ENCODE results near the gene GNAL.

The GNAL gene

GRCh38 chr18:11868230-11868629 lies 179.2 kb downstream of the GNAL start:
- no peaks in the 10 kb centered on the region for H3K9me3 ChIP-seq (ENCODE audit: low read length)
- H3K27me3 ChIP-seq (ENCODE audit: control insufficient read depth in 1 of 2, insufficient read depth in 2 of 2, low read length in 2 of 2) = no peaks in the 10 kb centered on the region
- H3K4me3 ChIP-seq (ENCODE audit: low read depth in 1 of 2, low read length in 2 of 2) = no peak overlapping the region
- no peaks in the 10 kb centered on the region for H3K4me1 ChIP-seq (ENCODE audit: insufficient read depth, low read length)
- H3K9ac ChIP-seq (ENCODE audit: low read length) = no peak overlapping the region
- no peak overlapping the region for H3K27ac ChIP-seq (ENCODE audit: low read depth, low read length)
- H3K36me3 ChIP-seq (ENCODE audit: insufficient read depth, low read length) = no peaks in the 10 kb centered on the region

- no peak overlapping the region for H3K4me3 ChIP-seq (ENCODE audit: low read depth in 1 of 2, low read length in 2 of 2)
- H3K27ac ChIP-seq (ENCODE audit: low read depth, low read length) = no peak overlapping the region
- H3K9me3 ChIP-seq (ENCODE audit: low read length) = no peaks in the 10 kb centered on the region
- H3K4me1 ChIP-seq (ENCODE audit: insufficient read depth, low read length) = no peaks in the 10 kb centered on the region
- no peak overlapping the region for H3K9ac ChIP-seq (ENCODE audit: low read length)
- no peaks in the 10 kb centered on the region for H3K27me3 ChIP-seq (ENCODE audit: control insufficient read depth in 1 of 2, insufficient read depth in 2 of 2, low read length in 2 of 2)
- H3K36me3 ChIP-seq (ENCODE audit: insufficient read depth, low read length) = no peaks in the 10 kb centered on the region
Observed at GRCh38 chr18:11871501-11871900, 182.4 kb downstream of the GNAL start.

- Histone ChIP-seq H3K27ac (ENCODE audit: low read depth, low read length) (no peak overlapping the region), H3K9ac (ENCODE audit: low read length) (no peak overlapping the region), H3K9me3 (ENCODE audit: low read length) (no peaks in the 10 kb centered on the region), H3K36me3 (ENCODE audit: insufficient read depth, low read length) (no peaks in the 10 kb centered on the region), H3K27me3 (ENCODE audit: control insufficient read depth in 1 of 2, insufficient read depth in 2 of 2, low read length in 2 of 2) (no peaks in the 10 kb centered on the region), H3K4me1 (ENCODE audit: insufficient read depth, low read length) (no peaks in the 10 kb centered on the region), H3K4me3 (ENCODE audit: low read depth in 1 of 2, low read length in 2 of 2) (no peak overlapping the region)
Observed at GRCh38 chr18:11872479-11873136, 183.5 kb downstream of the GNAL start.

DNA sequence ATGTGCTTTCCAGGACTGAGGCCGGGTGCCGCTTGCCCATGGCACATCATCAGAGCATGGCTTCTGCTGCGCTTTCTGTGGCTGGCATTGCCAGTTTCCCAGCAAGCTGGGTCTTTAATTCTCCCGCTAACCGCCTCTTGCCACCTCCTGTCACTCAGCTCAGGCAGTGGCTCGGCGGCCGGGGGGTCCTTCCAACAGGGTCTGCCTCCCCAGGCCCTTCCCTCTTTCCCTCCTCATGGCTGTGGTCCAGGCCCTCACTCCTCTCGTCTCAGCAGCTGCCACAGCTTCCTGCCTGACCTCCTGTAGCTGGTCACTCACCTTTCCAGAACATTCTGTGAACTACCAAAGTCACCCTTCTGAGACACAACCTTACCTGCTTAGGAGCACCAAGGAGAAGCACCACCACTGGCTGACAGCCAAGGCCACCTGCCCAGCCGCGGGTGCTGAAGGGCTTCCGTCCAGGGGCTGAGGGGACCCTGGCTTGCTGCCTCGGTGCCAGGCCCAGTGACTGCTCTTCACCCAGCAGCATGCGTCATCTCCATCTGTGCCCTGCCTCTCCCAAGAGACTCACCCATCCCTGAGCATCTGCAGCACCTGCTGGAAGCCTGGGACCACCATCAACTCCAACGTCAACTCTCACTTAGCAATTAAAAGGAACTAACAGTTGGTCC lies 184.7 kb downstream of the GNAL start:
- no peak overlapping the region for H3K27ac ChIP-seq (ENCODE audit: low read depth, low read length)
- H3K27me3 ChIP-seq (ENCODE audit: control insufficient read depth in 1 of 2, insufficient read depth in 2 of 2, low read length in 2 of 2) = no peaks in the 10 kb centered on the region
- no peaks in the 10 kb centered on the region for H3K4me1 ChIP-seq (ENCODE audit: insufficient read depth, low read length)
- H3K4me3 ChIP-seq (ENCODE audit: low read depth in 1 of 2, low read length in 2 of 2) = no peak overlapping the region
- H3K9me3 ChIP-seq (ENCODE audit: low read length) = no peaks in the 10 kb centered on the region
- H3K9ac ChIP-seq (ENCODE audit: low read length) = no peak overlapping the region
- no peaks in the 10 kb centered on the region for H3K36me3 ChIP-seq (ENCODE audit: insufficient read depth, low read length)

GRCh38 chr18:11874676-11875075 lies 185.6 kb downstream of the GNAL start:
- H3K36me3 ChIP-seq (ENCODE audit: insufficient read depth, low read length) = no peaks in the 10 kb centered on the region
- no peak overlapping the region for H3K4me3 ChIP-seq (ENCODE audit: low read depth in 1 of 2, low read length in 2 of 2)
- no peaks in the 10 kb centered on the region for H3K4me1 ChIP-seq (ENCODE audit: insufficient read depth, low read length)
- no peak overlapping the region for H3K9ac ChIP-seq (ENCODE audit: low read length)
- no peaks in the 10 kb centered on the region for H3K27me3 ChIP-seq (ENCODE audit: control insufficient read depth in 1 of 2, insufficient read depth in 2 of 2, low read length in 2 of 2)
- H3K9me3 ChIP-seq (ENCODE audit: low read length) = no peaks in the 10 kb centered on the region
- H3K27ac ChIP-seq (ENCODE audit: low read depth, low read length) = no peak overlapping the region

- no peak overlapping the region for H3K27ac ChIP-seq (ENCODE audit: low read depth, low read length)
- H3K9me3 ChIP-seq (ENCODE audit: low read length) = no peaks in the 10 kb centered on the region
- no peaks in the 10 kb centered on the region for H3K36me3 ChIP-seq (ENCODE audit: insufficient read depth, low read length)
- no peaks in the 10 kb centered on the region for H3K4me1 ChIP-seq (ENCODE audit: insufficient read depth, low read length)
- H3K4me3 ChIP-seq (ENCODE audit: low read depth in 1 of 2, low read length in 2 of 2) = no peak overlapping the region
- no peak overlapping the region for H3K9ac ChIP-seq (ENCODE audit: low read length)
- no peaks in the 10 kb centered on the region for H3K27me3 ChIP-seq (ENCODE audit: control insufficient read depth in 1 of 2, insufficient read depth in 2 of 2, low read length in 2 of 2)
Observed at GRCh38 chr18:11877497-11878135, 188.6 kb downstream of the GNAL start.

DNA sequence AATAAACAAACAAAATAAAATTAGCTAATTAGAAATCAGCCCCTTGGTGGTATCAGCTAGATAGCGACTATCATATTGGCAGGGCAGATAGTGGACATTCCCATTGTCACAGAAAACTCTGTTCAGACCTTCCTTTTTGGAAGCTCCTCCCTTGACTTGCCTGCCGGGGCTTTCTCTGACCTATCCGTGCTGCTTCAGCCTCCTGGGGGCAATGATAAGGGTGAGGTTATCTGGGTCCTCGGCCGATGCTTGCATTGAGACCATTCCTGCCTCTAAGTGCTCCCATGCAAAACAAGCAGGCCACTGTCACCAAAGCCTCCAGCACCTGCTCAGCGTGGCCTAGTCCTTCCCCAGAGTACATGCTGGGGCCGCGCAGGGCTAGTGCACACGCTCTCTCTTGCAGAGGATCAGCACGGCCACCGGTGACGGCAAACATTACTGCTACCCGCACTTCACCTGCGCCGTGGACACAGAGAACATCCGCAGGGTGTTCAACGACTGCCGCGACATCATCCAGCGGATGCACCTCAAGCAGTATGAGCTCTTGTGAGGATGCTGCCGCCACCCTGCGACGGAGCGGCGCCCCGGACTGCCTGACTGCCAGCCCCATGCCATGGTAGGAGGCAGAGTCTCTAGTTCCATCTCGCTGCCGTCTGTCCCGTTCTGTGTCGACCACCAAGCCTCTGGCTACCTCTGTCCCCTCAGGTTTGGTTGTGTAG lies 191.7 kb downstream of the GNAL start:
- Histone ChIP-seq H3K4me3 (ENCODE audit: low read depth in 1 of 2, low read length in 2 of 2) (no peak overlapping the region), H3K27ac (ENCODE audit: low read depth, low read length) (no peak overlapping the region), H3K27me3 (ENCODE audit: control insufficient read depth in 1 of 2, insufficient read depth in 2 of 2, low read length in 2 of 2) (no peaks in the 10 kb centered on the region), H3K9ac (ENCODE audit: low read length) (no peak overlapping the region), H3K9me3 (ENCODE audit: low read length) (no peaks in the 10 kb centered on the region), H3K4me1 (ENCODE audit: insufficient read depth, low read length) (no peaks in the 10 kb centered on the region), H3K36me3 (ENCODE audit: insufficient read depth, low read length) (peaks cover 14% of the 10 kb centered on the region)

DNA sequence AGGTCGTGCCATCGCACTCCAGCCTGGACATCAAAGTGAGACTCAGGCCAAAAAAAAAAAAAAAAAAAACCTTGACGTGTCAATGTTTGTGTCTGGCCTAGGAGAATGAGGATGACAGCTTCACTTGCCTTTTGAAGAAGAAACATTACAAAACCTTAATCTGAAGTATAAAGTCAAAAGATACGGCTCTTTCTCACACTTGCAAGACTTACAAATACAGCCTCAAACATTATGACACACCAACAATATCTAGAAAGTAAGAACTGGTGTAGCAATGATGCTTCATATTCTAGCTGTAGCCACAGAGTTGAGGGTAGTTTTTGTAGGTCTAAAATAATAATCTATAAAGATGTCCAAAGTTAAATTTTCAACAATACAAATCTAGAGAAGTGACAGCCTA lies 193.6 kb downstream of the GNAL start:
- Histone ChIP-seq H3K4me3 (ENCODE audit: low read depth in 1 of 2, low read length in 2 of 2) (no peak overlapping the region), H3K36me3 (ENCODE audit: insufficient read depth, low read length) (peaks cover 28% of the 10 kb centered on the region), H3K27ac (ENCODE audit: low read depth, low read length) (no peak overlapping the region), H3K9me3 (ENCODE audit: low read length) (no peaks in the 10 kb centered on the region), H3K4me1 (ENCODE audit: insufficient read depth, low read length) (no peaks in the 10 kb centered on the region), H3K27me3 (ENCODE audit: control insufficient read depth in 1 of 2, insufficient read depth in 2 of 2, low read length in 2 of 2) (no peaks in the 10 kb centered on the region), H3K9ac (ENCODE audit: low read length) (no peak overlapping the region)

GRCh38 chr18:11883153-11883552 lies 194.1 kb downstream of the GNAL start:
- Histone ChIP-seq H3K4me3 (ENCODE audit: low read depth in 1 of 2, low read length in 2 of 2) (no peak overlapping the region), H3K4me1 (ENCODE audit: insufficient read depth, low read length) (no peaks in the 10 kb centered on the region), H3K9ac (ENCODE audit: low read length) (no peak overlapping the region), H3K27me3 (ENCODE audit: control insufficient read depth in 1 of 2, insufficient read depth in 2 of 2, low read length in 2 of 2) (no peaks in the 10 kb centered on the region), H3K9me3 (ENCODE audit: low read length) (no peaks in the 10 kb centered on the region), H3K27ac (ENCODE audit: low read depth, low read length) (no peak overlapping the region), H3K36me3 (ENCODE audit: insufficient read depth, low read length) (peaks cover 33% of the 10 kb centered on the region)

DNA sequence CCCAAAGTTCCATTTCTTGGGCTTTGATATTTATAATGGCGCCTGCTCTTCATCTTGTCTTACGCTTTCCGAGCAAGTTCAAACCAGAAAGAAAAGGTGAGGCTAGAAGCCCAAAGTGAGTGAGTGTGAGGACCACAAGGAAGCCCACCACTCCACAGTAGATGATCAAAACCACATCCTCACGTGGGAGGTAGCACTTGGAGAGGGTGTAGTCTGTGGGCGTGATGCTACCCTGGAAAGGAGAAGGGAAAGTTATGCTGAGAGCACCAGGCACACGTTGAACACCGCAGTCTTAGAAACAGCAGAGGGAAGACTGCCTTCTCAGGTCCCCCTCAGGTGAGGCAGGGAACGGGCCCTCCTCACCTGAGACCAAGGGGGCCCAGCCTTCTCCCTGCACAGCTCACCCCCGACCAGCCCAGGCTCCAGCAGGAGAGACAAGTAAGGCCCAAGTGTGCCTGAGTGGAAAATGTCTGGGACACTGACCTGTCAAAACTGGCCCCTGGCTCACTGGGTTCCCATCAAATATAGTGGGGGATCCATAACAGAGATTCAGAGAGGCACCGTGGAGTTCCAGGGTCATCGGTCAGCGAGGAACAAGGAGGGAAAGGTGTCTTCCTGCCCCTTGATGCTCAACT lies 195.4 kb downstream of the GNAL start:
- H3K4me1 ChIP-seq (ENCODE audit: insufficient read depth, low read length) = no peaks in the 10 kb centered on the region
- H3K9ac ChIP-seq (ENCODE audit: low read length) = no peak overlapping the region
- H3K9me3 ChIP-seq (ENCODE audit: low read length) = no peaks in the 10 kb centered on the region
- H3K27ac ChIP-seq (ENCODE audit: low read depth, low read length) = no peak overlapping the region
- H3K4me3 ChIP-seq (ENCODE audit: low read depth in 1 of 2, low read length in 2 of 2) = no peak overlapping the region
- H3K36me3 ChIP-seq (ENCODE audit: insufficient read depth, low read length) = peaks cover 46% of the 10 kb centered on the region
- no peaks in the 10 kb centered on the region for H3K27me3 ChIP-seq (ENCODE audit: control insufficient read depth in 1 of 2, insufficient read depth in 2 of 2, low read length in 2 of 2)

DNA sequence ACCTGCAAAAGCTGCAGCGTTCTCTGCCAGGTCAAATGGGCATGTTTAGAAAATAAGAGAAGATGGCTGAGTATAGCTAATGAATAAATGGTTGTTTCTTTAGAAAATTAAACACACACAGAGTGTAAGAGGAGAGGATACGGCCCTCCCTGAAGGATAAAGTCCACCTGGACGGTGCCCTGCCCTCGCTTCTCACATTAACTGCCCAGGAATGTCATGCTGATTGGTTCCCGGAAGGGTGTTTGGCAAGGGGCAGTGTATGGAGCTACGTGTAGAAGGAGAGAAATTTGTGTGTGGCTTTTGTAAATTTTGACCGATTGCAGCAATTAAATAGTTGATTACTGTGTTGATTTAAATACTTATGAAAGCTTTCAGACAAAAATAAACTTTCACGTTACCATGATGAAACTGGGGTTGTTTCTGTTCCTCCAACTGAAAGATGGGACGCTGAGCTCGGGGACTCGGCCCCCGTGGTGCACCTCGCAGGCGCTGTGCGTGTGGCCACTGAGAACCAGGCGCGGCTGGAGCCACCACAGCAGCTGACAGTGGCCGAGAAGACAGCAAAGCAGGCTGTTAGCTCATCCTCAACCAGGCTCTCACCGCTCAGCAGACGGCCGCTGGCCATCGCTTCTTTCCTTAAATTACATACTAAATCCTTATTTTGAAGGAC lies 196.3 kb downstream of the GNAL start:
- no peak overlapping the region for H3K9ac ChIP-seq (ENCODE audit: low read length)
- peaks cover 49% of the 10 kb centered on the region for H3K36me3 ChIP-seq (ENCODE audit: insufficient read depth, low read length)
- H3K4me3 ChIP-seq (ENCODE audit: low read depth in 1 of 2, low read length in 2 of 2) = no peak overlapping the region
- H3K27me3 ChIP-seq (ENCODE audit: control insufficient read depth in 1 of 2, insufficient read depth in 2 of 2, low read length in 2 of 2) = no peaks in the 10 kb centered on the region
- no peaks in the 10 kb centered on the region for H3K9me3 ChIP-seq (ENCODE audit: low read length)
- no peak overlapping the region for H3K27ac ChIP-seq (ENCODE audit: low read depth, low read length)
- H3K4me1 ChIP-seq (ENCODE audit: insufficient read depth, low read length) = no peaks in the 10 kb centered on the region
